ENCODE results near the gene MAML2. TPM values are rescaled to one million over a fixed set of nuclear protein-coding genes. Genes with fewer than 3 reads are reported as not detected.

Gene MAML2
- total RNA-seq, 1 experiment from 2014 or later = 2.9 TPM

- H3K36me3 ChIP-seq (ENCODE audit: control insufficient read depth, insufficient read depth, low read length) = no peaks in the 10 kb centered on the region
- no peaks in the 10 kb centered on the region for H3K9me3 ChIP-seq (ENCODE audit: control insufficient read depth, insufficient read depth, low read depth, low read length)
- in situ Hi-C loops (cut with HindIII; ENCODE audit: low pct_unique_long_range_greater_than_20kb, low sequenced_read_pairs) (no loop called here), intact Hi-C loops (cut with micrococcal nuclease; ENCODE audit: unreplicated experiment) (no loop called here)
- DNase-seq (ENCODE audit: low read depth, low spot score) (no peak), ATAC-seq (no peak)
- H3K4me3 ChIP-seq (ENCODE audit: low read depth in 2 of 2, low read length in 2 of 2) = no peak overlapping the region
- CTCF ChIA-PET = no interaction called here
- no peaks in the 10 kb centered on the region for H3K4me1 ChIP-seq (ENCODE audit: control insufficient read depth, insufficient read depth, low read length)
- TF ChIP-seq POLR2AphosphoS5 (IDR thresholded peaks at IDR 0.05; ENCODE audit: low read depth, low read length) (no peak), REST (IDR thresholded peaks at IDR 0.05; ENCODE audit: insufficient read depth in 1 of 2, low read depth in 2 of 2, low read length in 1 of 2) (no peak), CTCF (IDR thresholded peaks at IDR 0.05) (no peak), SIN3A (IDR thresholded peaks at IDR 0.05; ENCODE audit: borderline replicate concordance, insufficient read depth, low read depth, low read length) (no peak), TCF7L2 (IDR thresholded peaks at IDR 0.05; ENCODE audit: low read depth, low read length) (no peak)
- no TSS peak for BruUV-seq (replicated peaks)
- H3K27ac ChIP-seq (ENCODE audit: low read length) = no peak overlapping the region
- no peaks in the 10 kb centered on the region for H3K27me3 ChIP-seq (ENCODE audit: control insufficient read depth, insufficient read depth, low read length)
- POLR2A ChIA-PET = no interaction called here
Observed at GRCh38 chr11:96180341-96180740, 162.7 kb downstream of the MAML2 start.

- TF ChIP-seq TCF7L2 (IDR thresholded peaks at IDR 0.05; ENCODE audit: low read depth, low read length) (no peak), POLR2AphosphoS5 (IDR thresholded peaks at IDR 0.05; ENCODE audit: low read depth, low read length) (no peak), SIN3A (IDR thresholded peaks at IDR 0.05; ENCODE audit: borderline replicate concordance, insufficient read depth, low read depth, low read length) (no peak), REST (IDR thresholded peaks at IDR 0.05; ENCODE audit: insufficient read depth in 1 of 2, low read depth in 2 of 2, low read length in 1 of 2) (no peak), CTCF (IDR thresholded peaks at IDR 0.05) (no peak)
- ChIA-PET POLR2A (no interaction called here), CTCF (no interaction called here)
- H3K27ac ChIP-seq (ENCODE audit: low read length) = no peak overlapping the region
- BruUV-seq (replicated peaks) = no TSS peak
- DNase-seq (ENCODE audit: low read depth, low spot score) = no peak
- no peaks in the 10 kb centered on the region for H3K36me3 ChIP-seq (ENCODE audit: control insufficient read depth, insufficient read depth, low read length)
- no peaks in the 10 kb centered on the region for H3K27me3 ChIP-seq (ENCODE audit: control insufficient read depth, insufficient read depth, low read length)
- H3K9me3 ChIP-seq (ENCODE audit: control insufficient read depth, insufficient read depth, low read depth, low read length) = no peaks in the 10 kb centered on the region
- intact Hi-C loops (cut with micrococcal nuclease; ENCODE audit: unreplicated experiment) = no loop called here
- H3K4me1 ChIP-seq (ENCODE audit: control insufficient read depth, insufficient read depth, low read length) = no peaks in the 10 kb centered on the region
- H3K4me3 ChIP-seq (ENCODE audit: low read depth in 2 of 2, low read length in 2 of 2) = no peak overlapping the region
- in situ Hi-C loops (cut with HindIII; ENCODE audit: low pct_unique_long_range_greater_than_20kb, low sequenced_read_pairs) = no loop called here
- no peak for ATAC-seq
Observed at GRCh38 chr11:96179905-96180304, 163.1 kb downstream of the MAML2 start.

All from Panc1 (cell line).